Ovary (tissue), 3 donors: ENCODE results near the gene ACVRL1.

Source experiments
- EP300 ChIP-seq: sonication (generic); formaldehyde crosslinking; IDR thresholded peaks from one replicate; pipeline ENCODE4 v1.6.1; 2017; ENCODE audit warnings: antibody characterized with exemption
- TF ChIP-seq, protein P1 (sequence below), 3 donors: fragments of 450-650 bp in 2 of 3; fragments of 200-600 bp in 1 of 3; IDR thresholded peaks; one replicate each; pipeline versions ENCODE4 v1.5.1 to v1.8.0; 2016 to 2022; ENCODE audit warnings: antibody characterized with exemption in 3 of 3, mild to moderate bottlenecking in 1 of 3
- donor health status: DM: no; HTN: no; CAD: no.

DNA sequence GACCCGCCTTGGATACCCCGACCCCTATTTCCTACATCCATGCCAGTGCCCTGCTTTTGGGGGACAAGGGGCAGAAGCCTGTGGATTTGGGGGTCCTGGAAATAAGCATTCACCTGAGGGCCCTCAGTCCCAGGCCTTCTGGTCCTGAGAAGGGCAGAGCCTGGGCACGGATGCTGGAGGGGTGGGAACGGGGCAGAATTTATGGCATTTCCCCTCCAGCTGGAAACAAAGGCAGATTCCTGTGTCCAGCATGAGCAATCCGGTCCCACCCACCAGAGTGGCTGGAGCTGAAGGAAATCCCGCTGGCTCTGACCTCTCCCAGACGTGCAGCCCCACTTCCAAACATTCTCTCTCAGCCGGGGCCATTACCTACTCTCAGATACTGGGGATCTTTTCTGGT, 10.1 kb upstream of the ACVRL1 start:
- TF ChIP-seq, protein P1, sequence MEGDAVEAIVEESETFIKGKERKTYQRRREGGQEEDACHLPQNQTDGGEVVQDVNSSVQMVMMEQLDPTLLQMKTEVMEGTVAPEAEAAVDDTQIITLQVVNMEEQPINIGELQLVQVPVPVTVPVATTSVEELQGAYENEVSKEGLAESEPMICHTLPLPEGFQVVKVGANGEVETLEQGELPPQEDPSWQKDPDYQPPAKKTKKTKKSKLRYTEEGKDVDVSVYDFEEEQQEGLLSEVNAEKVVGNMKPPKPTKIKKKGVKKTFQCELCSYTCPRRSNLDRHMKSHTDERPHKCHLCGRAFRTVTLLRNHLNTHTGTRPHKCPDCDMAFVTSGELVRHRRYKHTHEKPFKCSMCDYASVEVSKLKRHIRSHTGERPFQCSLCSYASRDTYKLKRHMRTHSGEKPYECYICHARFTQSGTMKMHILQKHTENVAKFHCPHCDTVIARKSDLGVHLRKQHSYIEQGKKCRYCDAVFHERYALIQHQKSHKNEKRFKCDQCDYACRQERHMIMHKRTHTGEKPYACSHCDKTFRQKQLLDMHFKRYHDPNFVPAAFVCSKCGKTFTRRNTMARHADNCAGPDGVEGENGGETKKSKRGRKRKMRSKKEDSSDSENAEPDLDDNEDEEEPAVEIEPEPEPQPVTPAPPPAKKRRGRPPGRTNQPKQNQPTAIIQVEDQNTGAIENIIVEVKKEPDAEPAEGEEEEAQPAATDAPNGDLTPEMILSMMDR (IDR thresholded peaks at IDR 0.05), result no peak
- TF ChIP-seq EP300, result no peak
